ENCODE results near the gene WDR26.

DNA sequence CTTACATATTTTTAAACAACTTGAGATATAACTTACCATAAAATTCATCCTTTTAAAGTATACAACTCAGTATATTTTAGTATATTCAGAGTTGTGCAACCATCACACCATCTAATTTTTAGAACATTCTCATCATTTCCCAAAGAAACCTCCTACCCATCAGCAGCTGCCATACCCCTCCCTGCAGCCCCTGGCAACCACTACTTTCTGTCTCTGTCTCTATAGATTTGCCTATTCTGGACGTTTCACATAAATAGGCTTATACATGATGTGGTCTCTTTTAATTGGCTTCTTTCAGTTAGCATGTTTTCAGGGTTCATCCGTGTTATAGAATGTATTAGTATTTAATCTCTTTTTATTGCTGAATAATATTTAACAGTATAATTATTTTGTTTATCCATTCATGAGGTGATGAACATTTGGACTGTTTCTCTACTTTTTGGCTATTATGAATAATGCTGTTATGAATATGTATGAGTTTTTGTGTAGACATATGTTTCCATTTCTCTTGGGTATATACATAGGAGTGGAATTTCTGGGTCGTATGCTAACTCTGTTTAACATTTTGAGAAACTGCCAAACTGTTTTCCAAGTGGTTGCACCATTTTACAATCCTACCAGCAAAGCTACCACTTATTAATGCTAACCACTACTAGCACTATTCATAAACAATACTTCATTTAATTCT, 29.5 kb downstream of the WDR26 start:
- TF ChIP-seq, protein P1, sequence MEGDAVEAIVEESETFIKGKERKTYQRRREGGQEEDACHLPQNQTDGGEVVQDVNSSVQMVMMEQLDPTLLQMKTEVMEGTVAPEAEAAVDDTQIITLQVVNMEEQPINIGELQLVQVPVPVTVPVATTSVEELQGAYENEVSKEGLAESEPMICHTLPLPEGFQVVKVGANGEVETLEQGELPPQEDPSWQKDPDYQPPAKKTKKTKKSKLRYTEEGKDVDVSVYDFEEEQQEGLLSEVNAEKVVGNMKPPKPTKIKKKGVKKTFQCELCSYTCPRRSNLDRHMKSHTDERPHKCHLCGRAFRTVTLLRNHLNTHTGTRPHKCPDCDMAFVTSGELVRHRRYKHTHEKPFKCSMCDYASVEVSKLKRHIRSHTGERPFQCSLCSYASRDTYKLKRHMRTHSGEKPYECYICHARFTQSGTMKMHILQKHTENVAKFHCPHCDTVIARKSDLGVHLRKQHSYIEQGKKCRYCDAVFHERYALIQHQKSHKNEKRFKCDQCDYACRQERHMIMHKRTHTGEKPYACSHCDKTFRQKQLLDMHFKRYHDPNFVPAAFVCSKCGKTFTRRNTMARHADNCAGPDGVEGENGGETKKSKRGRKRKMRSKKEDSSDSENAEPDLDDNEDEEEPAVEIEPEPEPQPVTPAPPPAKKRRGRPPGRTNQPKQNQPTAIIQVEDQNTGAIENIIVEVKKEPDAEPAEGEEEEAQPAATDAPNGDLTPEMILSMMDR (IDR thresholded peaks at IDR 0.05; ENCODE audit: low read depth, low read length, poor library complexity, severe bottlenecking): no peak
- TF ChIP-seq EZH2phosphoT487 (IDR thresholded peaks at IDR 0.05; ENCODE audit: borderline replicate concordance, low read length): no peak
